HepG2 (cell line): ENCODE results near the gene MRPL10. TPM values are rescaled to one million over a fixed set of nuclear protein-coding genes. Genes with fewer than 3 reads are reported as not detected.

Source experiments
- ARID2 ChIP-seq: sonication (generic); formaldehyde crosslinking; IDR thresholded peaks from 2 replicates; pipeline ENCODE4 v1.8.1; 2022; ENCODE audit warnings: mild to moderate bottlenecking, missing genetic modification reagents, borderline replicate concordance
- FOXA1 ChIP-seq, 2 experiments: fragments of 450-650 bp in 1 of 2; sonication (generic) in 1 of 2; formaldehyde crosslinking in 1 of 2; IDR thresholded peaks; 2 replicates each; pipeline versions ENCODE4 v1.4.0 to v1.6.1; 2016 to 2020; ENCODE audit warnings: missing genetic modification reagents in 1 of 2
- GPN1 ChIP-seq: sonication (generic); formaldehyde crosslinking; IDR thresholded peaks from 2 replicates; pipeline ENCODE4 v1.5.1; 2020; ENCODE audit warnings: missing genetic modification reagents, borderline replicate concordance
- HBP1 ChIP-seq: IDR thresholded peaks from 2 replicates; pipeline ENCODE4 v1.6.1; 2016; ENCODE audit warnings: low read depth, control low read depth
- MED13 ChIP-seq: sonication (generic); formaldehyde crosslinking; IDR thresholded peaks from 2 replicates; pipeline ENCODE4 v1.5.0; 2020; ENCODE audit warnings: missing genetic modification reagents
- MTA1 ChIP-seq: sonication (generic); formaldehyde crosslinking; IDR thresholded peaks from 2 replicates; pipeline ENCODE4 v1.4.0; 2020; ENCODE audit warnings: missing genetic modification reagents, mild to moderate bottlenecking, borderline replicate concordance
- NR0B2 ChIP-seq: sonication (generic); formaldehyde crosslinking; IDR thresholded peaks from 2 replicates; pipeline ENCODE4 v1.4.0; 2020; ENCODE audit warnings: mild to moderate bottlenecking, missing genetic modification reagents
- POGZ ChIP-seq: sonication (generic); formaldehyde crosslinking; IDR thresholded peaks from 2 replicates; pipeline ENCODE4 v1.4.0; 2020; ENCODE audit warnings: mild to moderate bottlenecking, missing genetic modification reagents
- SMAD1 ChIP-seq: sonication (generic); formaldehyde crosslinking; IDR thresholded peaks from 2 replicates; pipeline ENCODE4 v1.4.0; 2020; ENCODE audit warnings: missing genetic modification reagents, low read depth, mild to moderate bottlenecking, borderline replicate concordance
- SP4 ChIP-seq: sonication (generic); formaldehyde crosslinking; IDR thresholded peaks from 2 replicates; pipeline ENCODE4 v1.8.1; 2023; ENCODE audit warnings: mild to moderate bottlenecking, missing genetic modification reagents
- XRCC5 ChIP-seq: fragments of 200-400 bp; formaldehyde crosslinking; optimal IDR thresholded peaks from 2 replicates; pipeline ENCODE3; 2017; ENCODE audit warnings: mild to moderate bottlenecking, low read length
- ZNF281 ChIP-seq: sonication (generic); formaldehyde crosslinking; IDR thresholded peaks from 2 replicates; pipeline ENCODE4 v1.4.0; 2020; ENCODE audit warnings: missing genetic modification reagents, borderline replicate concordance
- ZNF407 ChIP-seq: sonication (generic); formaldehyde crosslinking; IDR thresholded peaks from one replicate; pipeline ENCODE4 v1.5.1; 2020; ENCODE audit warnings: mild to moderate bottlenecking, missing genetic modification reagents; ENCODE audit errors: not compliant biosample characterization
- ZNF441 ChIP-seq: sonication (generic); formaldehyde crosslinking; IDR thresholded peaks from 2 replicates; pipeline ENCODE4 v1.7.0; 2021; ENCODE audit warnings: missing genetic modification reagents, borderline replicate concordance
- ZNF552 ChIP-seq: sonication (generic); formaldehyde crosslinking; IDR thresholded peaks from 2 replicates; pipeline ENCODE4 v1.9.0; 2022; ENCODE audit warnings: missing genetic modification reagents, mild to moderate bottlenecking, borderline replicate concordance
- ZSCAN25 ChIP-seq: sonication (generic); formaldehyde crosslinking; IDR thresholded peaks from 2 replicates; pipeline ENCODE4 v1.8.0; 2022; ENCODE audit warnings: mild to moderate bottlenecking, missing genetic modification reagents
- polyA plus RNA-seq, 8 experiments: library from polyadenylated mRNA; depleted of rRNA in 3 of 8; stranded (reverse) in 7 of 8; unstranded in 1 of 8; fragments of >200 nt; fragmentation: Illumina TruSeq in 4 of 8; extraction: Trizol in 4 of 8; gene quantifications; 2 replicates each; pipeline versions ENCODE4 v1.2.1 to v1.2.3, GENCODE V29; 2011 to 2016; ENCODE audit warnings: low read depth in 4 of 8, missing spikeins in 1 of 8, mixed read lengths in 1 of 8; ENCODE audit not compliant: insufficient read depth in 1 of 8
- total RNA-seq, 5 experiments: library from RNA; depleted of rRNA; stranded (reverse); fragments of >200 nt; fragmentation: Illumina TruSeq; extraction: Trizol; gene quantifications; 2 replicates each; pipeline ENCODE4 v1.2.3, GENCODE V29; 2016; ENCODE audit warnings: low read depth in 1 of 5

The MRPL10 gene
- total and polyA plus RNA-seq, 2 of the 13 experiments (the other 11 are each of a cell fraction or from before 2014, with no cell fraction given): 56.7 to 149 TPM

- TF ChIP-seq ZNF407 (no peak), XRCC5 (peak; percentile 30), POGZ (CRISPR knock-in tag) (no peak), ZSCAN25 (no peak), ARID2 (CRISPR knock-in tag) (no peak), GPN1 (no peak), MTA1 (0 out of 2 replicates have a peak, but pooled peaks have one; percentile 35), SP4 (0 out of 2 replicates have a peak, but pooled peaks have one; percentile 16), MED13 (CRISPR knock-in tag) (no peak), ZNF552 (no peak), NR0B2 (CRISPR knock-in tag) (peak; percentile 45; the same call in 1 of the 2 replicates), SMAD1 (CRISPR knock-in tag) (no peak), HBP1 (CRISPR knock-in tag) (no peak), ZNF441 (CRISPR knock-in tag) (no peak), FOXA1 (IDR thresholded peaks at IDR 0.05) (no peak), FOXA1 (CRISPR knock-in tag; IDR thresholded peaks at IDR 0.05) (peak; percentile 17; the same call in 1 of the 2 replicates), ZNF281 (CRISPR knock-in tag) (peak; percentile 43; the same call in 1 of the 2 replicates)
These were observed 6.2 kb upstream of the MRPL10 start (continued) for GRCh38 chr17:47837401-47838039.
